Bronchial epithelial cell (primary cell): ENCODE data around the gene PRCP. TPM values are rescaled to one million over a fixed set of nuclear protein-coding genes. Genes with fewer than 3 reads are reported as not detected.

Experiments
- DNase-seq: peaks from one replicate; pipeline ENCODE4 v3.0.0-alpha.2; 2010; ENCODE audit warnings: low read depth
- FAIRE-seq: peaks from 2 replicates; lab custom pipeline; 2011; peaks lifted over from hg19 to GRCh38; lab: Jason Lieb, UNC
- H3K27me3 ChIP-seq: 2 replicates; pipeline ENCODE4 v1.5.1; 2011; ENCODE audit warnings: low read length; ENCODE audit not compliant: control insufficient read depth, insufficient read depth
- H3K36me3 ChIP-seq: 2 replicates; pipeline ENCODE4 v1.5.1; 2011; ENCODE audit warnings: low read length; ENCODE audit not compliant: control insufficient read depth, insufficient read depth
- H3K4me3 ChIP-seq: 2 replicates; pipeline ENCODE4 v1.5.1; 2011; ENCODE audit warnings: mild to moderate bottlenecking, low read depth, low read length, control low read depth
- total RNA-seq: library from RNA; depleted of rRNA; stranded (reverse); fragments of >200 nt; gene quantifications from 2 replicates; pipeline ENCODE4 v1.2.1, GENCODE V29; 2014
- TF ChIP-seq, protein P1 (sequence below): IDR thresholded peaks from 2 replicates; pipeline ENCODE4 v1.5.1; 2011; ENCODE audit warnings: mild to moderate bottlenecking, moderate library complexity, low read length, control low read depth, inconsistent platforms; ENCODE audit not compliant: insufficient read depth, severe bottlenecking

PRCP gene
- total RNA-seq, 1 donor from 2014 or later: 10.0 TPM

DNA sequence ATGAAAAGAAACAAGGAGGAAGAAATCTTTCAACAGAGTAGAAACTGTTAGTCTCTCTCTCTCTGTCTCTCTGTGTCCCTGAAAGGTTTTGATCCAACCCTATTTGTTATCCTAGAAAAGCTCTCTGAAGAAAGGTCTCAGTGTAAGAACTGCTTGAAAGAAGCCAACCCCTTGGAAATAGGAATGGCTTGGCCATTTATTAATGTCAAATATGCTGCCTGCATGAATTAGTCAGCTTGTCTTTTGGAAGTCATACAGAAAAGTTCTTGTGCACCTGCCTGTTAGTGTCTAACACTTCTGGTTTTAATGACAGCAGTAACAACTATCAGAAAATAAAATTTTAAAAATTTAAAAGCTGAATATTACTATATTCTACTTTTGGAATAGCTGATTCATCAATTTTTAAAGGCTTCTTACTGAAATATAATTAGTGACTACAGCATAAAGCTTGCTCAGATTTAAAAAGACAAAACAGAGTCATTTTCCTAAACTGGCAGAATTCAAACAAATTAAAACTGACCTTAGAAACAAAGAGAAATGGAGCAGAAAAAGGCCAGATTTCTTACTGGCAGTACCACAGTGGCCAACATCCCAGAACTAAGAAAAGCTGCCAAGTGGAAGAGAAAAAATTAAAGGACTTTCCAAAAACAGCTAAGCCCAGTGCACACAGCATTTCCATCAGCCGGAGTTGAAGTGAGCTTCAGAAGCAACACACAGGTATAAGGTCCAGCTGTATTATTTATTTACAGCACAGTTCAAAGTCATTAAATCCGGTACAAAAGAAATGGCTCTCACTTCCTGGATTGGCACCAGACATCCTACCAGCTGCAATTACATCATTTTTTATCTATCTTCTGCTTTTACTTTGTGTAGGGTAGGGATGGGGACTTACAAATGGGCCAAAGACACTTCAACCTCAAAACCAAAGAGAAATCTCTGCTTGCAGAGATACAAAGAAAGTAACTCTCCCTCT is 76.3 kb downstream of the PRCP start:
- TF ChIP-seq, protein P1, sequence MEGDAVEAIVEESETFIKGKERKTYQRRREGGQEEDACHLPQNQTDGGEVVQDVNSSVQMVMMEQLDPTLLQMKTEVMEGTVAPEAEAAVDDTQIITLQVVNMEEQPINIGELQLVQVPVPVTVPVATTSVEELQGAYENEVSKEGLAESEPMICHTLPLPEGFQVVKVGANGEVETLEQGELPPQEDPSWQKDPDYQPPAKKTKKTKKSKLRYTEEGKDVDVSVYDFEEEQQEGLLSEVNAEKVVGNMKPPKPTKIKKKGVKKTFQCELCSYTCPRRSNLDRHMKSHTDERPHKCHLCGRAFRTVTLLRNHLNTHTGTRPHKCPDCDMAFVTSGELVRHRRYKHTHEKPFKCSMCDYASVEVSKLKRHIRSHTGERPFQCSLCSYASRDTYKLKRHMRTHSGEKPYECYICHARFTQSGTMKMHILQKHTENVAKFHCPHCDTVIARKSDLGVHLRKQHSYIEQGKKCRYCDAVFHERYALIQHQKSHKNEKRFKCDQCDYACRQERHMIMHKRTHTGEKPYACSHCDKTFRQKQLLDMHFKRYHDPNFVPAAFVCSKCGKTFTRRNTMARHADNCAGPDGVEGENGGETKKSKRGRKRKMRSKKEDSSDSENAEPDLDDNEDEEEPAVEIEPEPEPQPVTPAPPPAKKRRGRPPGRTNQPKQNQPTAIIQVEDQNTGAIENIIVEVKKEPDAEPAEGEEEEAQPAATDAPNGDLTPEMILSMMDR: no peak
- FAIRE-seq (no peak), DNase-seq (no peak)
- Histone ChIP-seq H3K36me3 (no peaks in the 10 kb centered on the region), H3K4me3 (no peak overlapping the region), H3K27me3 (no peaks in the 10 kb centered on the region)

DNA sequence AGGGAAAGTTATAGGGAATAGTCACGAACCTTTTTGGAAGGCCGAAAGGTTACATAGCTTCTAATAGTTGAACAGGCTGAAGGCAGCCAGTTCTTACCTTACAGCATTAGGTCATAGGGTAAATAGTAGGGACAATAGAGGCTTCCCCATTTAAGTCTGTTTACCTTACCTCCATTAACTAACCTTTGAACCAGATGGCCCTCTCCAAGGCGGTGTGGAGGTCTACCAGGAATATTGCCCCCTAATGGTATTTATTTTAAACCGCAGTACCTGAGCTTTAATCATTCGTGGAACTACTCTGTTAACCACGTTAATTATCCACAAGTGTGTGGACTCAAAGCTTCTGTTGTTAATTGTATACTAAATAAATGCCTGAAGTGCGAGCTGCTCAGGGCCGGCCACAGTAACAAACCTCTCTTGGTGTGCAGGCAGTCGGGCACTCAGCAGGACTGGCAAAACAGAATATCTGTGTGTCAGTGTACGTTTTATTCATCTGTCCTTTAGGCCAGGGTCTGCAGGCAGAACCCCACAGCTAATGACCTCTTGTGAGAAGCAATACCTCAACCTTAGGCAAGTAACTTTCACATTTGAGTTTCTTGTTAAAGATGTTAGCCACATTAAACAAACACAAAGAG is 81.7 kb downstream of the PRCP start:
- DNase-seq: no peak
- Histone ChIP-seq H3K27me3 (peaks cover 2% of the 10 kb centered on the region), H3K4me3 (no peak overlapping the region), H3K36me3 (no peaks in the 10 kb centered on the region)
- FAIRE-seq: no peak
- TF ChIP-seq, protein P1: no peak

DNA sequence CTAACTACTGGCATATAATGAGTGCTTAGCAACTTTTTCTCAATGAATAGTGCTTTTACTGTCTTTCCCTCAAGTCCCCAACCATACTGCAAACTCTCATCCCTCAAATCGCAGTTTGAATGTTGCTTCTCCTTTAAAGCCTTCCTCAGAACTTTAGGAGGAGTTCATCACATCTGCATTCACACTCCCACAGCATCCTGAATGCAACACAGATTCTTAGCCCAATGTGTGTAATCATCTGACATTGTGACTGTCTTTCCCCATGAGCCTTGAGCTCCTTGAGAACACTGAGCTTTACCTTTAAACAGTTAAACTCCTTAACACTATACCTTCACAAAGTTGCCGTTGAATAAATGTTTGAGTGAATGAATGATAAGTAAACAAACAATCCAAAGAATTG is 84.8 kb downstream of the PRCP start:
- DNase-seq (no peak), FAIRE-seq (no peak)
- Histone ChIP-seq H3K4me3 (no peak overlapping the region), H3K36me3 (no peaks in the 10 kb centered on the region), H3K27me3 (peaks cover 4% of the 10 kb centered on the region)
- TF ChIP-seq, protein P1: no peak

DNA sequence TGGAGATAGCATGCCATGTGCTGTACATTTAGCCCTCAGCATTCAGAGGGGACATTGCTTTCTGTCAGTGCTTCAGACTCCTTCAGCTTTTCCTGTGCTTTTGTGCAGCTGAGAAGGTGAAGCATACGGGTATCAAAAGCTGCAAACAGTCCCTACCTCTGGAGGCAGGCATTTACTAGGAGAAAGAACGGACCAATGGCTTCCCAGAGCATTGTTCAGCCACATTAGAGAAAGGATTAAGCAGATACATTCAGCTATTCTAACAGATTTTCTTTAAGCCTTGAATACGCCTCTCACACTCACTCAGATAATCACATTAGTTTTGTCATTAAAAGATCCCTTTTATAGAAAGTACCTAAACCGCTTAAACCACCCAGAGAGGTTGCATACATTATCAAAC is 85.9 kb downstream of the PRCP start:
- DNase-seq: no peak
- Histone ChIP-seq H3K36me3 (no peaks in the 10 kb centered on the region), H3K4me3 (no peak overlapping the region), H3K27me3 (peaks cover 4% of the 10 kb centered on the region)
- no peak for FAIRE-seq
- TF ChIP-seq, protein P1: no peak

DNA sequence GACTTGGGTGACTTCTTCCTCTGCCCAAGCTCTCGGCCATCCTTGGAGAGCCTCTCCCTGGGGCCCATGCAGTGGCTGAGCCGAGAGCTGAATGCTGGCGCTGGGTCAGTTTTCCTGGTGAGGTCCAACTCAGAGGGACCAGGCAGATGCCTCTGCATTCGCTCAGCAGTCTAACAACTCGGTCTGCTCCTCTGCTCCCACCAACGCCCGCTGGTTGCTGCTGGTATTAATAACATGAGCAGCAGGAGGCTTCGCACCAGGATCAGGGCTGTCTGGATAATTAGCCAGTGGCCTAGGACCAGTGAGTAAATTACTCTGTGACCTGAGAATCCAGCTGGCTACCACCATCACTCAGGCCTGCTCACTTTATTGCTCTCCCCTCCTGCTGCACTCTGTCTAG is 88.9 kb downstream of the PRCP start:
- Histone ChIP-seq H3K4me3 (no peak overlapping the region), H3K36me3 (no peaks in the 10 kb centered on the region), H3K27me3 (peaks cover 4% of the 10 kb centered on the region)
- TF ChIP-seq, protein P1: no peak
- no peak for DNase-seq
- no peak for FAIRE-seq
